K562 (cell line): ENCODE data around the gene SNRNP200. TPM values are rescaled to one million over a fixed set of nuclear protein-coding genes. Genes with fewer than 3 reads are reported as not detected.
A peak's percentile ranks its signal among the peaks of the same experiment; 100 is the strongest.

ENCODE experiments used
- ATAC-seq: fragments of 200-7000 bp; cut with Tn5 transposase; 3 replicates; pipeline ENCODE4 v1.9.1; 2020; ENCODE audit warnings: moderate library complexity
- BruUV-seq: library from RNA; stranded (reverse); fragments of 400-500 nt; replicated peaks from 2 replicates; lab custom pipeline; 2021; lab: Mats Ljungman, UMichigan
- CTCF ChIA-PET: fragments of 300-600 bp; formaldehyde crosslinking; extraction: SDS; loops from one replicate; lab custom pipeline; 2021; ENCODE audit warnings: low intra/inter-chr PET ratio; lab: Yijun Ruan, JAX
- POLR2A ChIA-PET: fragments of 300-600, 350-650 bp; sonication (Branson Sonifier 250); formaldehyde crosslinking; extraction: SDS; loops from one replicate; lab custom pipeline; 2021; ENCODE audit warnings: antibody characterized with exemption, inconsistent platforms; lab: Yijun Ruan, JAX
- DNase-seq, 4 experiments: peaks; one replicate each; pipeline versions ENCODE4 v3.0.0 to v3.0.0-alpha.2; 2011 to 2018; ENCODE audit warnings: low spot score in 3 of 4, mixed read lengths in 3 of 4; ENCODE audit errors: extremely low read depth in 1 of 4
- FAIRE-seq: peaks from 2 replicates; lab custom pipeline; 2011; peaks lifted over from hg19 to GRCh38; lab: Jason Lieb, UNC
- H2AFZ ChIP-seq: 2 replicates; pipeline ENCODE4 v1.6.0; 2011; ENCODE audit warnings: low read depth, low read length, control low read depth, inconsistent platforms
- H3K27ac ChIP-seq: fragments of 200-600 bp; 3 replicates; pipeline ENCODE4 v1.8.0; 2011; ENCODE audit warnings: low read depth, mild to moderate bottlenecking, control low read depth, inconsistent platforms, low read length, moderate library complexity, mixed read lengths; ENCODE audit errors: extremely low read depth
- H3K27me3 ChIP-seq, 2 experiments: fragments of 300-600 bp in 1 of 2; 2 replicates in 1 of 2; 3 replicates in 1 of 2; pipeline versions ENCODE4 v1.6.0 to v1.8.0; 2011; ENCODE audit warnings: inconsistent platforms in 2 of 2, low read length in 2 of 2, mild to moderate bottlenecking in 1 of 2, mixed read lengths in 1 of 2, moderate library complexity in 1 of 2; ENCODE audit not compliant: control insufficient read depth in 2 of 2, insufficient read depth in 2 of 2
- H3K36me3 ChIP-seq: fragments of 300-600 bp; 3 replicates; pipeline ENCODE4 v1.8.0; 2011; ENCODE audit warnings: mild to moderate bottlenecking, low read length, inconsistent platforms; ENCODE audit not compliant: control insufficient read depth, insufficient read depth
- H3K4me1 ChIP-seq, 2 experiments: fragments of 200-600 bp in 1 of 2; replicated peaks in 1 of 2; 2 replicates in 1 of 2; 3 replicates in 1 of 2; pipeline versions ENCODE4 v1.5.1 to v1.8.0; 2011; ENCODE audit warnings: inconsistent platforms in 2 of 2, low read length in 2 of 2, mild to moderate bottlenecking in 1 of 2, mixed read lengths in 1 of 2, moderate library complexity in 1 of 2; ENCODE audit not compliant: control insufficient read depth in 2 of 2, insufficient read depth in 2 of 2
- H3K4me2 ChIP-seq: 2 replicates; pipeline ENCODE4 v1.6.1; 2011; ENCODE audit warnings: low read length, control low read depth, inconsistent platforms, mixed read lengths; ENCODE audit not compliant: insufficient read depth
- H3K4me3 ChIP-seq: fragments of 200-600 bp; sonication (generic), shearing (Covaris generic); 2 replicates; pipeline ENCODE4 v1.5.1; 2016; ENCODE audit warnings: control low read depth, inconsistent platforms
- H3K79me2 ChIP-seq: fragments of 200-600 bp; 3 replicates; pipeline ENCODE4 v1.8.0; 2011; ENCODE audit warnings: low read length, inconsistent platforms; ENCODE audit not compliant: control insufficient read depth, insufficient read depth
- H3K9ac ChIP-seq, 2 experiments: 2 replicates each; pipeline versions ENCODE4 v1.6.0 to v1.6.1; 2011; ENCODE audit warnings: low read depth in 2 of 2, low read length in 2 of 2, control low read depth in 1 of 2, inconsistent platforms in 1 of 2, mild to moderate bottlenecking in 1 of 2, mixed read lengths in 1 of 2; ENCODE audit not compliant: insufficient read depth in 1 of 2
- H3K9me1 ChIP-seq: one replicate; pipeline ENCODE4 v1.6.0; 2011; ENCODE audit warnings: inconsistent platforms, mild to moderate bottlenecking, low read length, moderate library complexity; ENCODE audit not compliant: control insufficient read depth, insufficient read depth
- H3K9me3 ChIP-seq: replicated peaks from 2 replicates; pipeline ENCODE4 v1.5.1; 2011; ENCODE audit warnings: low read depth, low read length, inconsistent platforms; ENCODE audit not compliant: control insufficient read depth, insufficient read depth
- H4K20me1 ChIP-seq: replicated peaks from 2 replicates; pipeline ENCODE4 v1.6.1; 2011; ENCODE audit warnings: low read length, inconsistent platforms, mixed read lengths; ENCODE audit not compliant: control insufficient read depth, insufficient read depth
- ELF2 ChIP-seq: fragments of 250-450 bp; sonication (Bioruptor Pico); IDR thresholded peaks from 2 replicates; pipeline ENCODE4 v1.5.0; 2021; ENCODE audit warnings: mild to moderate bottlenecking
- EP300 ChIP-seq: IDR thresholded peaks from 2 replicates; pipeline ENCODE4 v1.6.1; 2012; ENCODE audit warnings: low read length, improper control_type of control experiment
- FOXK1 ChIP-seq: sonication (generic); formaldehyde crosslinking; IDR thresholded peaks from 2 replicates; pipeline ENCODE4 v1.8.0; 2022; ENCODE audit warnings: missing genetic modification reagents, mild to moderate bottlenecking, borderline replicate concordance
- HOXB6 ChIP-seq: fragments of 250-450 bp; sonication (Bioruptor Pico); IDR thresholded peaks from 2 replicates; pipeline ENCODE4 v1.5.1; 2022; ENCODE audit warnings: mild to moderate bottlenecking, borderline replicate concordance
- MXI1 ChIP-seq: IDR thresholded peaks from 2 replicates; pipeline ENCODE4 v1.6.1; 2011; ENCODE audit warnings: low read depth, mild to moderate bottlenecking, improper control_type of control experiment, low read length
- NCOA2 ChIP-seq, 2 experiments: fragments of 450-650 bp; IDR thresholded peaks; 2 replicates each; pipeline ENCODE4 v1.6.1; 2018; ENCODE audit warnings: mild to moderate bottlenecking in 2 of 2, moderate library complexity in 1 of 2; ENCODE audit not compliant: partially characterized antibody in 2 of 2
- NR1H2 ChIP-seq: sonication (generic); formaldehyde crosslinking; IDR thresholded peaks from 2 replicates; pipeline ENCODE4 v1.4.0; 2020; ENCODE audit warnings: mild to moderate bottlenecking, missing genetic modification reagents
- POLR2A ChIP-seq: fragments of 450-650 bp; conservative IDR thresholded peaks from 2 replicates; pipeline ENCODE4 v1.6.1; 2016
- SRSF7 ChIP-seq: fragments of 200-400 bp; formaldehyde crosslinking; optimal IDR thresholded peaks from 2 replicates; pipeline ENCODE3; 2017; ENCODE audit warnings: mild to moderate bottlenecking, low read depth, low read length
- TCF7L2 ChIP-seq: fragments of 150-350 bp; IDR thresholded peaks from 2 replicates; pipeline ENCODE4 v1.6.1; 2016; ENCODE audit warnings: low read depth, mild to moderate bottlenecking, low read length, moderate library complexity
- ZBED1 ChIP-seq: IDR thresholded peaks from 2 replicates; pipeline ENCODE4 v1.6.1; 2014
- ZNF197 ChIP-seq: fragments of 200-800 bp; sonication (Bioruptor generic); IDR thresholded peaks from 2 replicates; pipeline ENCODE4 v1.6.1; 2016; ENCODE audit warnings: low read depth, missing genetic modification characterization, missing compliant biosample characterization
- ZZZ3 ChIP-seq: fragments of 450-650 bp; IDR thresholded peaks from 2 replicates; pipeline ENCODE4 v1.6.1; 2016; ENCODE audit warnings: antibody characterized with exemption, mild to moderate bottlenecking, moderate library complexity
- WGBS: fragments of 100-300 bp; shearing (Covaris generic); methylation state at CpG from one replicate; pipeline ENCODE4 v1.1.6; 2016; ENCODE audit warnings: low coverage, mixed read lengths; ENCODE audit not compliant: insufficient coverage; ENCODE audit errors: missing lambda C conversion rate; 5-methylcytosine and 5-hydroxymethylcytosine counted together
- in situ Hi-C: fragments of 300-500 bp; cut with MboI; formaldehyde crosslinking; loops from 4 replicates; pipeline ENCODE4 v1.15.0; 2018; ENCODE audit warnings: inconsistent platforms, mixed read lengths
- intact Hi-C: fragments of 100-400 bp; cut with micrococcal nuclease; formaldehyde crosslinking; loops from 2 replicates; pipeline ENCODE4 v1.14.2; 2022
- polyA plus RNA-seq, 8 experiments: library from polyadenylated mRNA; depleted of rRNA in 4 of 8; stranded (reverse) in 5 of 8; unstranded in 3 of 8; fragments of >200 nt; fragmentation: Nextera tagmentation in 2 of 8; fragmentation: Illumina TruSeq in 1 of 8; extraction: Ambion mirVana in 2 of 8; extraction: Trizol in 1 of 8; gene quantifications; 2 replicates each; pipeline versions ENCODE4 v1.2.1 to v1.2.3, GENCODE V29; 2011 to 2014; ENCODE audit warnings: inconsistent platforms in 1 of 8, missing spikeins in 1 of 8
- total RNA-seq, 7 experiments: library from RNA; depleted of rRNA in 6 of 7; stranded (reverse); fragments of >200 nt in 6 of 7; fragmentation: Illumina TruSeq in 2 of 7; extraction: Trizol in 2 of 7; gene quantifications; 2 replicates each; pipeline versions ENCODE4 v1.2.1 to v1.2.3, GENCODE V29; 2011 to 2021; ENCODE audit warnings: low replicate concordance in 1 of 7
- TF ChIP-seq, protein P1 (sequence below), 2 experiments: fragments of 450-650 bp in 1 of 2; IDR thresholded peaks; 2 replicates each; pipeline ENCODE4 v1.6.1; 2011 to 2017; ENCODE audit warnings: low read depth in 2 of 2, antibody characterized with exemption in 1 of 2, borderline replicate concordance in 1 of 2, low read length in 1 of 2, mild to moderate bottlenecking in 1 of 2, mixed read lengths in 1 of 2; ENCODE audit not compliant: control insufficient read depth in 1 of 2
- TF ChIP-seq, protein P2 (sequence below): fragments of 250-450 bp; sonication (Bioruptor Pico); IDR thresholded peaks from 2 replicates; pipeline ENCODE4 v1.9.0; 2021; ENCODE audit warnings: mild to moderate bottlenecking
- TF ChIP-seq, protein P3 (sequence below): fragments of 250-450 bp; sonication (Bioruptor Pico); IDR thresholded peaks from 2 replicates; pipeline ENCODE4 v1.8.0; 2022; ENCODE audit warnings: inconsistent platforms

Gene SNRNP200
- total and polyA plus RNA-seq, 9 of the 15 experiments (the other 6 are each of a cell fraction or from before 2014, with no cell fraction given), result 76.1 to 231 (median 155) TPM

DNA sequence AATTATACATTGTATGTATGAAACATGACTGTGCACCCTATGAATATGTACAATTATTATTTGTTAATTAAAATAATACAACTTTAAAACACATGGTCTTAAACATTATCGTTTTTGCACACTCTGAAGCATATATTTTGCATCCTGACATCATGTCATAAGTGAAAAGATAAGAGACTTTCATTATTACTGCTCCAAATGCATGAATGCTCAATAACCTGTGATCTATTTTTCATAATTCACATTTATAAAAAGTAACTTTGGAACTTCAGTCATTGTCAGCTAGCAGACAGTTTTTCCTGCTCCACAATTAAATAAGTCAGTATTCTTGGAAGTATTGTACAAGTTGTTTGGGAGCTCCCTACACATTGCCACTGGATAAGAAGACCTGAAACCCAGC is 18.5 kb upstream of the SNRNP200 start:
- no peak for ATAC-seq
- no peak for TF ChIP-seq ZNF197 (CRISPR knock-in tag)
- no peak for TF ChIP-seq ZBED1
- TF ChIP-seq ELF2, result no peak
- TF ChIP-seq, protein P1, sequence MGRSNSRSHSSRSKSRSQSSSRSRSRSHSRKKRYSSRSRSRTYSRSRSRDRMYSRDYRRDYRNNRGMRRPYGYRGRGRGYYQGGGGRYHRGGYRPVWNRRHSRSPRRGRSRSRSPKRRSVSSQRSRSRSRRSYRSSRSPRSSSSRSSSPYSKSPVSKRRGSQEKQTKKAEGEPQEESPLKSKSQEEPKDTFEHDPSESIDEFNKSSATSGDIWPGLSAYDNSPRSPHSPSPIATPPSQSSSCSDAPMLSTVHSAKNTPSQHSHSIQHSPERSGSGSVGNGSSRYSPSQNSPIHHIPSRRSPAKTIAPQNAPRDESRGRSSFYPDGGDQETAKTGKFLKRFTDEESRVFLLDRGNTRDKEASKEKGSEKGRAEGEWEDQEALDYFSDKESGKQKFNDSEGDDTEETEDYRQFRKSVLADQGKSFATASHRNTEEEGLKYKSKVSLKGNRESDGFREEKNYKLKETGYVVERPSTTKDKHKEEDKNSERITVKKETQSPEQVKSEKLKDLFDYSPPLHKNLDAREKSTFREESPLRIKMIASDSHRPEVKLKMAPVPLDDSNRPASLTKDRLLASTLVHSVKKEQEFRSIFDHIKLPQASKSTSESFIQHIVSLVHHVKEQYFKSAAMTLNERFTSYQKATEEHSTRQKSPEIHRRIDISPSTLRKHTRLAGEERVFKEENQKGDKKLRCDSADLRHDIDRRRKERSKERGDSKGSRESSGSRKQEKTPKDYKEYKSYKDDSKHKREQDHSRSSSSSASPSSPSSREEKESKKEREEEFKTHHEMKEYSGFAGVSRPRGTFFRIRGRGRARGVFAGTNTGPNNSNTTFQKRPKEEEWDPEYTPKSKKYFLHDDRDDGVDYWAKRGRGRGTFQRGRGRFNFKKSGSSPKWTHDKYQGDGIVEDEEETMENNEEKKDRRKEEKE (IDR thresholded peaks at IDR 0.05; ENCODE audit: borderline replicate concordance in 1 of 2, control insufficient read depth in 1 of 2, low read depth in 2 of 2, low read length in 1 of 2), result 0 out of 4 replicates have a peak, but pooled peaks of 1 of the 2 experiments have one; percentile 46
- TF ChIP-seq FOXK1 (CRISPR knock-in tag), result no peak
- no peak for TF ChIP-seq EP300
- TF ChIP-seq SRSF7, result no peak
- TF ChIP-seq HOXB6 (CRISPR knock-in tag), result no peak
- TF ChIP-seq NR1H2 (CRISPR knock-in tag), result no peak
- no peak for TF ChIP-seq MXI1
- no peak for TF ChIP-seq NCOA2 (IDR thresholded peaks at IDR 0.05; ENCODE audit: partially characterized antibody in 2 of 2)
- no peak for TF ChIP-seq ZZZ3
- TF ChIP-seq, protein P2, sequence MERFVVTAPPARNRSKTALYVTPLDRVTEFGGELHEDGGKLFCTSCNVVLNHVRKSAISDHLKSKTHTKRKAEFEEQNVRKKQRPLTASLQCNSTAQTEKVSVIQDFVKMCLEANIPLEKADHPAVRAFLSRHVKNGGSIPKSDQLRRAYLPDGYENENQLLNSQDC (CRISPR knock-in tag), result no peak
- TF ChIP-seq, protein P3, sequence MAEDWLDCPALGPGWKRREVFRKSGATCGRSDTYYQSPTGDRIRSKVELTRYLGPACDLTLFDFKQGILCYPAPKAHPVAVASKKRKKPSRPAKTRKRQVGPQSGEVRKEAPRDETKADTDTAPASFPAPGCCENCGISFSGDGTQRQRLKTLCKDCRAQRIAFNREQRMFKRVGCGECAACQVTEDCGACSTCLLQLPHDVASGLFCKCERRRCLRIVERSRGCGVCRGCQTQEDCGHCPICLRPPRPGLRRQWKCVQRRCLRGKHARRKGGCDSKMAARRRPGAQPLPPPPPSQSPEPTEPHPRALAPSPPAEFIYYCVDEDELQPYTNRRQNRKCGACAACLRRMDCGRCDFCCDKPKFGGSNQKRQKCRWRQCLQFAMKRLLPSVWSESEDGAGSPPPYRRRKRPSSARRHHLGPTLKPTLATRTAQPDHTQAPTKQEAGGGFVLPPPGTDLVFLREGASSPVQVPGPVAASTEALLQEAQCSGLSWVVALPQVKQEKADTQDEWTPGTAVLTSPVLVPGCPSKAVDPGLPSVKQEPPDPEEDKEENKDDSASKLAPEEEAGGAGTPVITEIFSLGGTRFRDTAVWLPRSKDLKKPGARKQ (CRISPR knock-in tag), result no peak
- TF ChIP-seq TCF7L2, result no peak
- peak; percentile 61 for TF ChIP-seq POLR2A

More for the DNA sequence above, 18.5 kb upstream of the SNRNP200 start:
- H3K4me1 ChIP-seq, result peaks cover 14 to 36% of the 10 kb centered on the region in 2 experiments; a peak in 4 of 5 replicates
- H3K36me3 ChIP-seq, result peaks cover 19% of the 10 kb centered on the region; the same call in 2 of the 3 replicates
- H3K27ac ChIP-seq, result no peak overlapping the region
- no peaks in the 10 kb centered on the region for H4K20me1 ChIP-seq
- ChIA-PET POLR2A (interaction anchor here (0.6 to 3.9 kb wide), 3 partner anchors 8 to 38 kb away, joined by 3 to 32 read pairs (median 8); partner anchors contain the start of gene NCAPH), CTCF (no interaction called here)
- DNase-seq, result no peak
- intact Hi-C loops (no loop called here), in situ Hi-C loops (no loop called here)
- no peak for FAIRE-seq
- no peak overlapping the region for H3K9ac ChIP-seq
- WGBS, result 13% methylated on average over 1 of the region's 1 CpG
- H3K4me2 ChIP-seq, result no peak overlapping the region
- no peak overlapping the region for H3K4me3 ChIP-seq
- H3K27me3 ChIP-seq, result no peaks in the 10 kb centered on the region
- no TSS peak for BruUV-seq
- no peaks in the 10 kb centered on the region for H3K9me1 ChIP-seq
- no peaks in the 10 kb centered on the region for H3K9me3 ChIP-seq
- H2AFZ ChIP-seq, result peak overlapping the region; percentile 81; the same call in 1 of the 2 replicates
- peaks cover 19% of the 10 kb centered on the region; the same call in 2 of the 3 replicates for H3K79me2 ChIP-seq
